Astrocyte of the cerebellum (primary cell): ENCODE results near the gene CCL21.

ENCODE experiments used
- DNase-seq: peaks from one replicate; pipeline ENCODE4 v3.0.0-alpha.2; 2011; ENCODE audit warnings: low read depth
- H3K4me3 ChIP-seq: 2 replicates; pipeline ENCODE4 v1.5.1; 2011; ENCODE audit warnings: mild to moderate bottlenecking, low read depth, low read length, moderate library complexity
- CTCF ChIP-seq: IDR thresholded peaks from 2 replicates; pipeline ENCODE4 v1.5.1; 2012; ENCODE audit warnings: low read length, low read depth, moderate library complexity, mild to moderate bottlenecking; ENCODE audit errors: missing control alignments
- in situ Hi-C: cut with HindIII; loops from 2 replicates; pipeline ENCODE4 v1.10.0; 2017; ENCODE audit warnings: low sequenced_read_pairs

Gene CCL21

GRCh38 chr9:34691936-34692315 is 18.0 kb downstream of the CCL21 start:
- in situ Hi-C loops, result no loop called here
- DNase-seq, result no peak
- TF ChIP-seq CTCF, result no peak
- H3K4me3 ChIP-seq, result no peak overlapping the region

GRCh38 chr9:34690983-34691935 is 18.7 kb downstream of the CCL21 start, which contains the start of gene CCL19:
CCL19 (minus strand) TSS chr9:34691276; CDS start chr9:34691139, 137 bp downstream.
- DNase-seq, result no peak
- TF ChIP-seq CTCF, result no peak
- in situ Hi-C loops, result no loop called here
- no peak within 1 kb of the TSS for H3K4me3 ChIP-seq

DNA sequence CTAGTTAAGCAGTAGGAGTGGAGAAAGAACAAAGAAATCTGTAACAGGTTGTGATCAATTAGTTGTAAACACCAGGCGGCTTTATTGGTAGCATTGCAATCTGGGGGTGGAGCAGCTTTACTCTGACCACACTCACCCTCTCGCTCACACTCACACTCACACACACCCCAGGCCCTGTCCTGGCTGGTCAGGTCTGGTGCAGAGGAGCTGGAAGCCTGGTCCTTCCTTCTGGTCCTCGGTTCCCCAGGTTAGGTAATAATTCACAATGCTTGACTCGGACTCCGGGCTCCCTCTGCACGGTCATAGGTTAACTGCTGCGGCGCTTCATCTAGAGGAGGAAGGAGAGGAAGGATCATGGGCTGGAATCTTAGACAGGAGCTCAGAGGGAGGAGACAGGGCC is 20.4 kb downstream of the CCL21 start:
- in situ Hi-C loops, result no loop called here
- DNase-seq, result no peak
- no peak for TF ChIP-seq CTCF
- H3K4me3 ChIP-seq, result no peak overlapping the region

GRCh38 chr9:34689116-34689470 is 20.8 kb downstream of the CCL21 start:
- H3K4me3 ChIP-seq, result no peak overlapping the region
- in situ Hi-C loops, result no loop called here
- TF ChIP-seq CTCF, result no peak
- DNase-seq, result no peak

DNA sequence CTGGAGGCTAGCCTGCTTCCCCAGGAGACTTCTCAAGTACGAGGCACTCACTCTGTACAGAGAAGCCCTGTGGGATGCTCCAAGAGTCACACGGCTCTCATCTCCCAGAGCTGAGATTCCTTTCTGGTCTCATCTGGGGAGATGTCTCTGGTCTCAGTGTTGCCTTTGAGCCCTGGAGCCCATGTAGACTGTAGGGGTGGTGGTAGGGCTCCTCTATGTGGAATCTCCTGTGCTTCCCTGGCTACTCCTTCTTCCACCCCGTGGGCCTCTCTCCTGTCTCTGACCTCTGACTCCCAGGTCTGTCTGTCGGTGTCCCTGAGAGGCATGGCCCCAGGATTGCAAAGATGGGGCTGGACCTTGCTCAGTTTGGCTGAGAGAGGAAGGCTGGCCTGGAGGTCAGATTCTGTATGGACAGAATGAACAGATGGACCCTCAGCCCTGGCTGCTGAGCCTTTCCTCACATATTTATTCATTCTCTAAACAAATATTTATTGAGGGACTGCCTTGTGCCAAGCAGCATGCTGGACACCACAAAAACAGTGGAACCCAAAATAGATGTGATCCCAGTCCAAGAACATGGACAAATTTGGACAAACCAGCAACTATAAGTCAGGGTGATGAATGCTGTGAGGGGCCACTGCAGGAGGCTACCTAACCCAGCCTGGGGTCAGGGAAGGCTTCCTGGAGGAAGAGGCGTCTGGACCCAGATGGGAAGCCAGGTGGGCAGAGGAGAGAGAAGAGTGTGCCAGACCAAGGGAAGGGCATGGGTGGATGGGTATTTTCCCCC is 21.4 kb downstream of the CCL21 start:
- TF ChIP-seq CTCF, result no peak
- H3K4me3 ChIP-seq, result no peak overlapping the region
- in situ Hi-C loops, result no loop called here
- no peak for DNase-seq

DNA sequence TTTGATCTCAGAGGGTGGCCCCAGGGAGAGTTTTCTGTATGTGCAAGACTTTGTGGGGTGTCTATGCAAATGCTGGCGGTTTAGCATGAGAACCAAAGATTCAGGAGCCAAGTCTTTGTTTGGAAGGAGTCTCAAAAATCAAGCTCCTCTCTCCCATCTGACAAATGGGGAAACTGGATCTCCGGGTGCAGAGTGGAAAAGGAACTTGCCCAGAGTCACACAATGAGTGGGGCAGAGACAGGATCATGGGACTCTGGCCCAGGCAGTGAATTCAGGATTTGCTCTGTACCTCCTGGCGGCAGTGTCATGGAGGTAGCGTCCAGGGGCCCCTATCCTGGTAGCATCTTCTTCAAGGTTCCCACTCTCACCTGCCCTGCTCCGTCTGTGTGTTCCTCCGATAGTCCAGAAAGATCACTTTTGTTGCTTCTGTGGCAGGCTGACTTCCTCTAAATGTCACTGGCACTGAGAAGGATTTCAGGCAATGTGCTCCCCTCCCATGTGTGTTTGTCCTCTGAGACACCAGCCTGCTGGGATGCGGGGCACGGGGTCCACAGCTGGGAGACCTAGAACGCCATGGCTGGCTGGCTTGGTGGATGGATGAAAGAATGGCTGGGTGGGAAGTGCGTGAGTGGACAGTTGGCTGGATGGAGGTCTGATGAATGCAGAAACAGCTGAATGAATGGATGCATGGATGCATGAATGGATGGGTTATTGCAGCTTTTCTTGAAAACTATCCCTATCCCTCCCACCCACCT is 22.5 kb downstream of the CCL21 start:
- no peak for TF ChIP-seq CTCF
- H3K4me3 ChIP-seq, result no peak overlapping the region
- no peak for DNase-seq
- in situ Hi-C loops, result no loop called here
